ENCODE data around the gene CGB1. TPM values are rescaled to one million over a fixed set of nuclear protein-coding genes. Genes with fewer than 3 reads are reported as not detected.

CGB1 gene
- polyA plus RNA-seq, 1 of the 3 experiments (the other 2 are of a cell fraction): not detected

DNA sequence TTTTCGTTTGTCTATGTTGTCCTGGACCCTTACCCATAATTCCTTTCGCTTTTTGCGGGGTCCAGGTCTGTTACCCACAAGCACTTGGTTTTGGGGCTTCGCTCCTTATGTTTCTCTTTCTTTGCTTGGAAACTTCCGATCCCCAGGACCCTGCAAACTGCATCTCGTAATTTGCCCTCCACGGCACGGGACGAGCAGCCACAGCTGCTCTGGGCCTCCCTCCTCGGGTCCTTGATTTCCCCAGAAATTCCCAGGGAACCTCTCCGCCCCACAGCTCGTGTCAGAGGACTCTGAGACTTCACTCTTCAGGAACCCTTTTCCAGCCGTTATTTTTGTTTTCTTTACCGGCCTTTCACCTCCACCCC lies 49.2 kb upstream of the CGB1 start:
- DNase-seq: no peak
- H3K79me2 ChIP-seq (ENCODE audit: insufficient read depth): peaks cover 60% of the 10 kb centered on the region
- peak overlapping the region; percentile 77 to 89 for H3K27ac ChIP-seq (ENCODE audit: low read depth in 2 of 2, low read length in 1 of 2)
- H3K36me3 ChIP-seq (replicated peaks in 1 of 2; ENCODE audit: control insufficient read depth in 1 of 2, insufficient read depth in 2 of 2, low read length in 1 of 2): peaks cover 20 to 33% of the 10 kb centered on the region in 2 experiments
- H3F3A ChIP-seq (replicated peaks; ENCODE audit: insufficient read depth): peaks cover under 1% of the 10 kb centered on the region
- peak overlapping the region; percentile 98 for H3K9ac ChIP-seq
- H4K20me1 ChIP-seq (ENCODE audit: insufficient read depth): peaks cover 53% of the 10 kb centered on the region
- ChIA-PET CTCF (interaction anchor here (1.1 to 4.3 kb wide), 4 partner anchors 12 to 113 kb away, joined by 3 to 40 read pairs (median 14); a partner anchor contains a TSS), POLR2A (no interaction called here)
- WGBS (ENCODE audit: low lambda C conversion rate): under 1% methylated on average over 14 of the region's 14 CpGs
- no peaks in the 10 kb centered on the region for H3K9me3 ChIP-seq
- H2AFZ ChIP-seq (ENCODE audit: low read depth): no peak overlapping the region; the same call in 1 of the 2 replicates
- no peaks in the 10 kb centered on the region for H3K27me3 ChIP-seq (ENCODE audit: insufficient read depth)
- TF ChIP-seq MXI1 (IDR thresholded peaks at IDR 0.05; ENCODE audit: low read depth, low read length): no peak
- no peak for TF ChIP-seq FOSL2 (IDR thresholded peaks at IDR 0.05; ENCODE audit: borderline replicate concordance, low read depth)
- TF ChIP-seq GABPA (IDR thresholded peaks at IDR 0.05; ENCODE audit: low read depth): no peak
- H3K4me1 ChIP-seq (ENCODE audit: control insufficient read depth in 1 of 2, insufficient read depth in 2 of 2, low read depth in 1 of 2, low read length in 1 of 2): peaks cover 10 to 12% of the 10 kb centered on the region in 2 experiments; a peak in 1 of 4 replicates
- H3K9me2 ChIP-seq: no peaks in the 10 kb centered on the region
- H3K4me3 ChIP-seq (ENCODE audit: low read depth in 2 of 2, low read length in 1 of 2): peak overlapping the region; percentile 78 to 99
- peak overlapping the region; percentile 99 for H3K4me2 ChIP-seq

DNA sequence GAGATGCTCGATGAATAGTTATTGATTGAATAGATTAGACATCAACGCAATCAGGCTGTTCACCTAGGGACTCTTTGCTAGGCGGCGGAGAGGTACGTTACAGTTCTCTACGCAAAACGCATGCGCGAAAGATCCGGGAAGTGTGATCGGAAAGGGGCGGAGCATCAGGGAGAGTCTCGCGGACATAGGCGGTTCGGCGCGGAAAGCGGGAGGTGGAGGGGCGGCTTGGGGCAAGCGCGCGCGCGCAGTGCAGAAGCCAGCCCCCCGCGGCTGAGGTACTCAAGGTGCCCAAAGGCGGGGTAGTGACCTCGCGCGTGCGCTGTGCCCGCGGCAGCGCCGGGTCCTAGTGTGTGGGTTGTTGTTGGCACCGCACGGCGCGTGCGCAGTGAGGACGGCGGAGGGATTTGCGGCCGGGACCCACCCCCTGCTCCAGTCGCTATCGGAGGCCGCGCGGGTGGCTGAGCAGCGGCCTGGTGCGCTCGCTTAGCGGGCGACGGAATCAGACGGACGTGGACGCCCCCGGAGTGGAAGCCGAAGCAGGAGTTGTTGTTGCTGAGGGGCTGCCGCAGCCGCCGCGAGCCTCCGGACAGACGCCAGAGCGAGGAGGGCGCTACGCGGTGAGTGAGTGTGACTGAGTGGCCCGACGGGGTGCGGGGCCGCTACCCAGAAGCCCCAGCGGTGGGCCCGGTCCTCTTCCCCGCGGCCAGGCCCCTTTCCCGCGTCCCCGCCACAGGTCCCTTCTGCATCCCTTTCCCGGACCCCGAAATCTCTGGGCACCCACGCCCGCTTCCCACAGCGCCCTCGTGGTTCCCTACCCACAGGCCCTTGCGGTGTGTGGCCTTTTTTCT lies 48.5 kb upstream of the CGB1 start, which contains the start of gene SNRNP70:
Gene SNRNP70 (plus strand): TSS at position 432 of the 848 bp plus-strand sequence. CDS start 964 bp downstream, outside the sequence.
- Histone ChIP-seq H4K20me1 (ENCODE audit: insufficient read depth) (peaks cover 47% of the 10 kb centered on the region), H3K9me2 (no peaks in the 10 kb centered on the region), H3K9ac (peak within 1 kb of the TSS; percentile 98), H3K27ac (ENCODE audit: low read depth in 2 of 2, low read length in 1 of 2) (peak within 1 kb of the TSS; percentile 77 to 89), H3K4me2 (peak within 1 kb of the TSS; percentile 99), H3K9me3 (no peaks in the 10 kb centered on the region), H2AFZ (ENCODE audit: low read depth) (peak within 1 kb of the TSS; percentile 71), H3K27me3 (ENCODE audit: insufficient read depth) (no peaks in the 10 kb centered on the region), H3F3A (replicated peaks; ENCODE audit: insufficient read depth) (no peaks in the 10 kb centered on the region), H3K36me3 (replicated peaks in 1 of 2; ENCODE audit: control insufficient read depth in 1 of 2, insufficient read depth in 2 of 2, low read length in 1 of 2) (peaks cover 14 to 27% of the 10 kb centered on the region in 2 experiments), H3K79me2 (ENCODE audit: insufficient read depth) (peaks cover 53% of the 10 kb centered on the region), H3K4me3 (ENCODE audit: low read depth in 2 of 2, low read length in 1 of 2) (peak within 1 kb of the TSS; percentile 78 to 99), H3K4me1 (ENCODE audit: control insufficient read depth in 1 of 2, insufficient read depth in 2 of 2, low read depth in 1 of 2, low read length in 1 of 2) (peaks cover 10 to 12% of the 10 kb centered on the region in 2 experiments; a peak in 1 of 4 replicates)
- ChIA-PET POLR2A (no interaction called here), CTCF (interaction anchor here (2.2 to 4.3 kb wide), 3 partner anchors 13 to 114 kb away, joined by 10 to 40 read pairs (median 19); no protein-coding TSS in a partner anchor)
- WGBS (ENCODE audit: low lambda C conversion rate): under 1% methylated on average over 68 of the region's 89 CpGs
- DNase-seq: peak; percentile 100
- TF ChIP-seq, protein P1, sequence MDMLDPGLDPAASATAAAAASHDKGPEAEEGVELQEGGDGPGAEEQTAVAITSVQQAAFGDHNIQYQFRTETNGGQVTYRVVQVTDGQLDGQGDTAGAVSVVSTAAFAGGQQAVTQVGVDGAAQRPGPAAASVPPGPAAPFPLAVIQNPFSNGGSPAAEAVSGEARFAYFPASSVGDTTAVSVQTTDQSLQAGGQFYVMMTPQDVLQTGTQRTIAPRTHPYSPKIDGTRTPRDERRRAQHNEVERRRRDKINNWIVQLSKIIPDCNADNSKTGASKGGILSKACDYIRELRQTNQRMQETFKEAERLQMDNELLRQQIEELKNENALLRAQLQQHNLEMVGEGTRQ (IDR thresholded peaks at IDR 0.05; ENCODE audit: borderline replicate concordance, low read depth, low read length): no peak
- TF ChIP-seq MEF2A (IDR thresholded peaks at IDR 0.05; ENCODE audit: borderline replicate concordance, low read depth) (no peak), JUND (IDR thresholded peaks at IDR 0.05) (no peak), POLR2AphosphoS5 (IDR thresholded peaks at IDR 0.05; ENCODE audit: low read depth, low read length) (peak; percentile 83), FOXM1 (IDR thresholded peaks at IDR 0.05; ENCODE audit: low read depth) (no peak), ELF1 (IDR thresholded peaks at IDR 0.05) (peak; percentile 90), GABPA (IDR thresholded peaks at IDR 0.05; ENCODE audit: low read depth) (peak; percentile 7; the same call in 1 of the 2 replicates), SMC3 (IDR thresholded peaks at IDR 0.05; ENCODE audit: low read depth, low read length) (no peak), CHD2 (IDR thresholded peaks at IDR 0.05; ENCODE audit: low read length, partially characterized antibody) (peak; percentile 98), FOXJ3 (CRISPR knock-in tag; IDR thresholded peaks at IDR 0.05) (no peak), TCF12 (IDR thresholded peaks at IDR 0.05) (peak; percentile 24; the same call in 1 of the 2 replicates), RFX5 (IDR thresholded peaks at IDR 0.05; ENCODE audit: low read length) (no peak), YY1 (IDR thresholded peaks at IDR 0.05; ENCODE audit: low read depth) (0 out of 2 replicates have a peak, but pooled peaks have one; percentile 36)
- TF ChIP-seq, protein P2, sequence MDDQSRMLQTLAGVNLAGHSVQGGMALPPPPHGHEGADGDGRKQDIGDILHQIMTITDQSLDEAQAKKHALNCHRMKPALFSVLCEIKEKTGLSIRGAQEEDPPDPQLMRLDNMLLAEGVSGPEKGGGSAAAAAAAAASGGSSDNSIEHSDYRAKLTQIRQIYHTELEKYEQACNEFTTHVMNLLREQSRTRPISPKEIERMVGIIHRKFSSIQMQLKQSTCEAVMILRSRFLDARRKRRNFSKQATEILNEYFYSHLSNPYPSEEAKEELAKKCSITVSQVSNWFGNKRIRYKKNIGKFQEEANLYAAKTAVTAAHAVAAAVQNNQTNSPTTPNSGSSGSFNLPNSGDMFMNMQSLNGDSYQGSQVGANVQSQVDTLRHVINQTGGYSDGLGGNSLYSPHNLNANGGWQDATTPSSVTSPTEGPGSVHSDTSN (IDR thresholded peaks at IDR 0.05): peak; percentile 72
- TF ChIP-seq, protein P3, sequence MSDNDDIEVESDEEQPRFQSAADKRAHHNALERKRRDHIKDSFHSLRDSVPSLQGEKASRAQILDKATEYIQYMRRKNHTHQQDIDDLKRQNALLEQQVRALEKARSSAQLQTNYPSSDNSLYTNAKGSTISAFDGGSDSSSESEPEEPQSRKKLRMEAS (IDR thresholded peaks at IDR 0.05; ENCODE audit: low read depth): peak; percentile 58; the same call in 1 of the 2 replicates
- TF ChIP-seq, protein P4, sequence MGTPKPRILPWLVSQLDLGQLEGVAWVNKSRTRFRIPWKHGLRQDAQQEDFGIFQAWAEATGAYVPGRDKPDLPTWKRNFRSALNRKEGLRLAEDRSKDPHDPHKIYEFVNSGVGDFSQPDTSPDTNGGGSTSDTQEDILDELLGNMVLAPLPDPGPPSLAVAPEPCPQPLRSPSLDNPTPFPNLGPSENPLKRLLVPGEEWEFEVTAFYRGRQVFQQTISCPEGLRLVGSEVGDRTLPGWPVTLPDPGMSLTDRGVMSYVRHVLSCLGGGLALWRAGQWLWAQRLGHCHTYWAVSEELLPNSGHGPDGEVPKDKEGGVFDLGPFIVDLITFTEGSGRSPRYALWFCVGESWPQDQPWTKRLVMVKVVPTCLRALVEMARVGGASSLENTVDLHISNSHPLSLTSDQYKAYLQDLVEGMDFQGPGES (IDR thresholded peaks at IDR 0.05; ENCODE audit: low read depth, low read length): no peak
- TF ChIP-seq, protein P5, sequence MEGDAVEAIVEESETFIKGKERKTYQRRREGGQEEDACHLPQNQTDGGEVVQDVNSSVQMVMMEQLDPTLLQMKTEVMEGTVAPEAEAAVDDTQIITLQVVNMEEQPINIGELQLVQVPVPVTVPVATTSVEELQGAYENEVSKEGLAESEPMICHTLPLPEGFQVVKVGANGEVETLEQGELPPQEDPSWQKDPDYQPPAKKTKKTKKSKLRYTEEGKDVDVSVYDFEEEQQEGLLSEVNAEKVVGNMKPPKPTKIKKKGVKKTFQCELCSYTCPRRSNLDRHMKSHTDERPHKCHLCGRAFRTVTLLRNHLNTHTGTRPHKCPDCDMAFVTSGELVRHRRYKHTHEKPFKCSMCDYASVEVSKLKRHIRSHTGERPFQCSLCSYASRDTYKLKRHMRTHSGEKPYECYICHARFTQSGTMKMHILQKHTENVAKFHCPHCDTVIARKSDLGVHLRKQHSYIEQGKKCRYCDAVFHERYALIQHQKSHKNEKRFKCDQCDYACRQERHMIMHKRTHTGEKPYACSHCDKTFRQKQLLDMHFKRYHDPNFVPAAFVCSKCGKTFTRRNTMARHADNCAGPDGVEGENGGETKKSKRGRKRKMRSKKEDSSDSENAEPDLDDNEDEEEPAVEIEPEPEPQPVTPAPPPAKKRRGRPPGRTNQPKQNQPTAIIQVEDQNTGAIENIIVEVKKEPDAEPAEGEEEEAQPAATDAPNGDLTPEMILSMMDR (IDR thresholded peaks at IDR 0.05): no peak

Measured in SK-N-SH (cell line).